ENCODE measurements around the gene KRT17.
"Not testable (repeated sequence)": the region's sequence is repeated elsewhere in the genome, so short reads cannot be mapped to it uniquely, and the experiment has no call there.

KRT17 gene

GRCh38 chr17:41620583-41621434 is 3.6 kb downstream of the KRT17 start:
- no peak overlapping the region for H3K4me3 ChIP-seq (ENCODE audit: low read depth, low read length)
- in situ Hi-C loops (cut with HindIII; ENCODE audit: low sequenced_read_pairs) = no loop called here
- no peak for DNase-seq (ENCODE audit: low read depth, low spot score)
- no peak for TF ChIP-seq CTCF (IDR thresholded peaks at IDR 0.05; ENCODE audit: low read depth, low read length)

GRCh38 chr17:41619927-41620582 is 4.3 kb downstream of the KRT17 start:
- DNase-seq (ENCODE audit: low read depth, low spot score); H3K4me3 ChIP-seq (ENCODE audit: low read depth, low read length); in situ Hi-C loops (cut with HindIII; ENCODE audit: low sequenced_read_pairs): not testable (repeated sequence)

- TF ChIP-seq CTCF (IDR thresholded peaks at IDR 0.05; ENCODE audit: low read depth, low read length) = no peak
- no peak overlapping the region for H3K4me3 ChIP-seq (ENCODE audit: low read depth, low read length)
- no peak for DNase-seq (ENCODE audit: low read depth, low spot score)
- in situ Hi-C loops (cut with HindIII; ENCODE audit: low sequenced_read_pairs) = no loop called here
These were observed 5.1 kb downstream of the KRT17 start for GRCh38 chr17:41619036-41619926.

GRCh38 chr17:41618341-41619035 is 5.9 kb downstream of the KRT17 start:
- TF ChIP-seq CTCF (IDR thresholded peaks at IDR 0.05; ENCODE audit: low read depth, low read length) = no peak
- in situ Hi-C loops (cut with HindIII; ENCODE audit: low sequenced_read_pairs) = no loop called here
- no peak for DNase-seq (ENCODE audit: low read depth, low spot score)
- no peak overlapping the region for H3K4me3 ChIP-seq (ENCODE audit: low read depth, low read length)

GRCh38 chr17:41617698-41618097 is 6.7 kb downstream of the KRT17 start:
- no peak for DNase-seq (ENCODE audit: low read depth, low spot score)
- no peak overlapping the region for H3K4me3 ChIP-seq (ENCODE audit: low read depth, low read length)
- no peak for TF ChIP-seq CTCF (IDR thresholded peaks at IDR 0.05; ENCODE audit: low read depth, low read length)
- in situ Hi-C loops (cut with HindIII; ENCODE audit: low sequenced_read_pairs) = no loop called here

- no peak for TF ChIP-seq CTCF (IDR thresholded peaks at IDR 0.05; ENCODE audit: low read depth, low read length)
- in situ Hi-C loops (cut with HindIII; ENCODE audit: low sequenced_read_pairs) = no loop called here
- no peak overlapping the region for H3K4me3 ChIP-seq (ENCODE audit: low read depth, low read length)
These were observed 7.2 kb downstream of the KRT17 start for GRCh38 chr17:41617136-41617535.

GRCh38 chr17:41616486-41616885 is 7.9 kb downstream of the KRT17 start:
- in situ Hi-C loops (cut with HindIII; ENCODE audit: low sequenced_read_pairs); DNase-seq (ENCODE audit: low read depth, low spot score); H3K4me3 ChIP-seq (ENCODE audit: low read depth, low read length): not testable (repeated sequence)

More at GRCh38 chr17:41617136-41617535, 7.2 kb downstream of the KRT17 start:
- DNase-seq (ENCODE audit: low read depth, low spot score) = no peak

Measured in astrocyte of the spinal cord (primary cell).